GM12878 (cell line): ENCODE data around the gene DPAGT1. TPM values are rescaled to one million over a fixed set of nuclear protein-coding genes. Genes with fewer than 3 reads are reported as not detected.

ENCODE experiments used
- ASH2L ChIP-seq: fragments of 300-600, 200-600 bp; sonication (generic); IDR thresholded peaks from 2 replicates; pipeline ENCODE4 v1.6.1; 2017; ENCODE audit warnings: low read depth, mild to moderate bottlenecking, borderline replicate concordance
- BCLAF1 ChIP-seq: fragments of 450-650 bp; IDR thresholded peaks from 2 replicates; pipeline ENCODE4 v1.6.1; 2017; ENCODE audit warnings: antibody characterized with exemption, mild to moderate bottlenecking, moderate library complexity
- BHLHE40 ChIP-seq, 2 experiments: fragments of 450-650 bp in 1 of 2; IDR thresholded peaks; 2 replicates each; pipeline ENCODE4 v1.6.1; 2011 to 2017; ENCODE audit warnings: low read depth in 2 of 2, borderline replicate concordance in 1 of 2, improper control_type of control experiment in 1 of 2, low read length in 1 of 2, mild to moderate bottlenecking in 1 of 2
- CREM ChIP-seq: IDR thresholded peaks from 2 replicates; pipeline ENCODE4 v1.6.1; 2014; ENCODE audit warnings: antibody characterized with exemption, low read depth
- EZH2 ChIP-seq: IDR thresholded peaks from 2 replicates; pipeline ENCODE4 v1.6.1; 2012; ENCODE audit warnings: low read depth, mild to moderate bottlenecking, control low read depth, inconsistent platforms, low read length, borderline replicate concordance; ENCODE audit not compliant: control insufficient read depth
- FOXK2 ChIP-seq: fragments of 450-650 bp; IDR thresholded peaks from 2 replicates; pipeline ENCODE4 v1.6.1; 2017; ENCODE audit warnings: mild to moderate bottlenecking, moderate library complexity
- IKZF1 ChIP-seq: fragments of 450-650 bp; conservative IDR thresholded peaks from 2 replicates; pipeline ENCODE4 v1.6.1; 2017; ENCODE audit warnings: antibody characterized with exemption, mild to moderate bottlenecking
- MTA3 ChIP-seq: IDR thresholded peaks from 2 replicates; pipeline ENCODE4 v1.6.1; 2012; ENCODE audit warnings: low read length, inconsistent platforms, borderline replicate concordance
- NBN ChIP-seq: fragments of 450-650 bp; IDR thresholded peaks from 2 replicates; pipeline ENCODE4 v1.6.1; 2016
- NFXL1 ChIP-seq: fragments of 450-650 bp; IDR thresholded peaks from 2 replicates; pipeline ENCODE4 v1.6.1; 2017; ENCODE audit warnings: antibody characterized with exemption, mild to moderate bottlenecking, borderline replicate concordance
- NFYA ChIP-seq: IDR thresholded peaks from 2 replicates; pipeline ENCODE4 v1.6.1; 2011; ENCODE audit warnings: low read depth, mild to moderate bottlenecking, low read length, improper control_type of control experiment, borderline replicate concordance
- NR2C2 ChIP-seq: IDR thresholded peaks from 2 replicates; pipeline ENCODE4 v1.6.1; 2011; ENCODE audit warnings: borderline replicate concordance, low read depth; ENCODE audit not compliant: control insufficient read depth, insufficient read length
- PBX3 ChIP-seq: IDR thresholded peaks from 2 replicates; pipeline ENCODE4 v1.6.1; 2011; ENCODE audit warnings: mild to moderate bottlenecking, low read depth, low read length, moderate library complexity; ENCODE audit not compliant: insufficient replicate concordance
- PKNOX1 ChIP-seq: fragments of 450-650 bp; IDR thresholded peaks from 2 replicates; pipeline ENCODE4 v1.6.1; 2016; ENCODE audit warnings: mild to moderate bottlenecking
- PML ChIP-seq: IDR thresholded peaks from 2 replicates; pipeline ENCODE4 v1.6.1; 2012; ENCODE audit warnings: low read length, inconsistent platforms
- RB1 ChIP-seq: fragments of 450-650 bp; formaldehyde crosslinking; IDR thresholded peaks from 2 replicates; pipeline ENCODE4 v1.6.1; 2017; ENCODE audit warnings: mild to moderate bottlenecking, borderline replicate concordance
- RELA ChIP-seq: fragments of 450-650 bp; IDR thresholded peaks from 2 replicates; pipeline ENCODE4 v1.8.0; 2014; ENCODE audit warnings: borderline replicate concordance; ENCODE audit not compliant: partially characterized antibody
- SMAD1 ChIP-seq: fragments of 450-650 bp; IDR thresholded peaks from 2 replicates; pipeline ENCODE4 v1.6.1; 2018; ENCODE audit warnings: mild to moderate bottlenecking, low read depth; ENCODE audit not compliant: partially characterized antibody
- SMAD5 ChIP-seq: IDR thresholded peaks from 2 replicates; pipeline ENCODE4 v1.6.1; 2016; ENCODE audit warnings: antibody characterized with exemption, low read depth
- SMARCA5 ChIP-seq: fragments of 450-650 bp; IDR thresholded peaks from 2 replicates; pipeline ENCODE4 v1.6.1; 2017; ENCODE audit warnings: mild to moderate bottlenecking
- SREBF2 ChIP-seq: IDR thresholded peaks from 2 replicates; pipeline ENCODE4 v1.6.1; 2012; ENCODE audit warnings: mild to moderate bottlenecking, low read length
- SRF ChIP-seq, 2 experiments: IDR thresholded peaks; 2 replicates each; pipeline ENCODE4 v1.6.1; 2011; ENCODE audit warnings: low read depth in 2 of 2, low read length in 2 of 2, mild to moderate bottlenecking in 1 of 2, moderate library complexity in 1 of 2
- STAT3 ChIP-seq: IDR thresholded peaks from 2 replicates; pipeline ENCODE4 v1.6.1; 2011; ENCODE audit warnings: low read depth, low read length, improper control_type of control experiment
- SUZ12 ChIP-seq: fragments of 200-600 bp; sonication (generic); IDR thresholded peaks from one replicate; pipeline ENCODE4 v1.6.1; 2018; ENCODE audit warnings: antibody characterized with exemption, mild to moderate bottlenecking; ENCODE audit not compliant: unreplicated experiment
- WRNIP1 ChIP-seq: IDR thresholded peaks from 2 replicates; pipeline ENCODE4 v1.6.1; 2011; ENCODE audit warnings: low read depth, low read length, improper control_type of control experiment, borderline replicate concordance
- polyA plus RNA-seq, 11 experiments: library from polyadenylated mRNA; depleted of rRNA in 4 of 11; unstranded in 6 of 11; stranded (reverse) in 5 of 11; fragments of >200 nt; fragmentation: Nextera tagmentation in 4 of 11; fragmentation: Illumina TruSeq in 1 of 11; extraction: Ambion mirVana in 4 of 11; extraction: Trizol in 1 of 11; gene quantifications; 1 replicate in 1 of 11; 2 replicates in 10 of 11; pipeline versions ENCODE4 v1.2.1 to v1.2.3, GENCODE V29; 2011 to 2016; ENCODE audit warnings: inconsistent platforms in 2 of 11, missing spikeins in 2 of 11, low read depth in 1 of 11
- total RNA-seq, 4 experiments: library from RNA; depleted of rRNA in 3 of 4; stranded (reverse); fragments of >200 nt in 3 of 4; fragmentation: Illumina TruSeq in 1 of 4; extraction: Trizol in 1 of 4; gene quantifications; 2 replicates each; pipeline versions ENCODE4 v1.2.1 to v1.2.3, GENCODE V29; 2013 to 2021

Gene DPAGT1
- total and polyA plus RNA-seq, 10 of the 15 experiments (the other 5 are each of a cell fraction or from before 2014, with no cell fraction given) = 20.5 to 95.6 (median 54.3) TPM

GRCh38 chr11:119106564-119107537 lies 5.2 kb upstream of the DPAGT1 start, which contains the start of gene C2CD2L (continued):
- TF ChIP-seq SMAD5 = no peak; the same call in 1 of the 2 replicates
- TF ChIP-seq EZH2 = no peak
- no peak for TF ChIP-seq SREBF2
- peak; percentile 64; the same call in 1 of the 2 replicates for TF ChIP-seq NBN
- no peak for TF ChIP-seq SUZ12
- no peak for TF ChIP-seq WRNIP1
- no peak for TF ChIP-seq MTA3
- TF ChIP-seq PBX3 = no peak
- no peak for TF ChIP-seq NFYA
- TF ChIP-seq RELA = no peak
- TF ChIP-seq BCLAF1 = no peak
- TF ChIP-seq SRF (IDR thresholded peaks at IDR 0.05; ENCODE audit: low read depth in 2 of 2, low read length in 2 of 2) = no peak
- TF ChIP-seq CREM = 0 out of 2 replicates have a peak, but pooled peaks have one; percentile 18
- TF ChIP-seq ASH2L = no peak
- TF ChIP-seq STAT3 = no peak
- no peak; the same call in 1 of the 2 replicates for TF ChIP-seq PKNOX1
- peak; percentile 58; the same call in 1 of the 2 replicates for TF ChIP-seq IKZF1
- no peak for TF ChIP-seq PML
- peak; percentile 88 for TF ChIP-seq NFXL1
- TF ChIP-seq SMAD1 = peak; percentile 81
- no peak for TF ChIP-seq SMARCA5
- no peak for TF ChIP-seq NR2C2
- no peak for TF ChIP-seq FOXK2
- 0 out of 4 replicates have a peak, but pooled peaks of 1 of the 2 experiments have one; percentile 19 for TF ChIP-seq BHLHE40 (IDR thresholded peaks at IDR 0.05; ENCODE audit: borderline replicate concordance in 1 of 2, low read depth in 2 of 2, low read length in 1 of 2)
- peak; percentile 48; the same call in 1 of the 2 replicates for TF ChIP-seq RB1
